ENCODE data around the gene LRRC25.
"Not testable (repeated sequence)": the region's sequence is repeated elsewhere in the genome, so short reads cannot be mapped to it uniquely, and the experiment has no call there.

DNA sequence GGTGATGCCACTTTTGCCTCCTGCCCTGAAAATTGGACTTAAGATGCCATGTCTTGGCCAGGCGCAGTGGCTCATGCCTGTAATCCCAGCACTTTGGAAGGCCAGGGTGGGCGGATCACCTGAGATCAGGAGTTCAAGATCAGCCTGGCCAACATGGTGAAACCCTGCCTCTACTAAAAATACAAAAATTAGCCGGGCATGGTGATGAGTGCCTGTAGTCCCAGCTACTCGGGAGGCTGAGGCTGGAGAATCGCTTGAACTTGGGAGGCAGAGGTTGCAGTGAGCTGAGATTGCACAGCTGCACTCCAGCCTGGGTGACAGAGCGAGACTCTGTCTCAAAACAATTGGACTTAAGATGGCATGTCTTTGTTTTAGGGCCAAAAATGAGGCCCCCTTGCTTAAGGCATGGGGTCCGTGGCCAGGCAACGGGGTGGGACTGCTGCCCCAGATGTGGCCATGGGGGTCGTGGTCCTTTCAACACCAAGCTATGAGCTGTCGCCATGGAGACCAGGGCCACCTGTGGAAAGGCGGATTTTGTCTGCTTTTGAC is 33.1 kb downstream of the LRRC25 start:
- not testable (repeated sequence) for TF ChIP-seq POLR2AphosphoS5 (IDR thresholded peaks at IDR 0.05; ENCODE audit: low read depth, low read length); POLR2A (IDR thresholded peaks at IDR 0.05; ENCODE audit: borderline replicate concordance, extremely low read depth, insufficient read depth, insufficient read length); EZH2phosphoT487 (IDR thresholded peaks at IDR 0.05; ENCODE audit: borderline replicate concordance); CTCF (IDR thresholded peaks at IDR 0.05 in 2 of 3, conservative IDR thresholded peaks at IDR 0.05 in 1 of 3; ENCODE audit: borderline replicate concordance in 1 of 3, insufficient read depth in 1 of 3, low read depth in 2 of 3, low read length in 2 of 3); ZNF274 (IDR thresholded peaks at IDR 0.05; ENCODE audit: low read depth, low read length); YY1 (IDR thresholded peaks at IDR 0.05; ENCODE audit: extremely low read depth, insufficient replicate concordance, low read depth, low read length); EGR1 (IDR thresholded peaks at IDR 0.05; ENCODE audit: low read depth); EZH2 (IDR thresholded peaks at IDR 0.05); CEBPB (IDR thresholded peaks at IDR 0.05; ENCODE audit: low read depth); SIN3A (IDR thresholded peaks at IDR 0.05; ENCODE audit: low read depth); SRF (IDR thresholded peaks at IDR 0.05; ENCODE audit: low read depth); CBX3 (IDR thresholded peaks at IDR 0.05; ENCODE audit: low read depth)
- TF ChIP-seq, protein P1, sequence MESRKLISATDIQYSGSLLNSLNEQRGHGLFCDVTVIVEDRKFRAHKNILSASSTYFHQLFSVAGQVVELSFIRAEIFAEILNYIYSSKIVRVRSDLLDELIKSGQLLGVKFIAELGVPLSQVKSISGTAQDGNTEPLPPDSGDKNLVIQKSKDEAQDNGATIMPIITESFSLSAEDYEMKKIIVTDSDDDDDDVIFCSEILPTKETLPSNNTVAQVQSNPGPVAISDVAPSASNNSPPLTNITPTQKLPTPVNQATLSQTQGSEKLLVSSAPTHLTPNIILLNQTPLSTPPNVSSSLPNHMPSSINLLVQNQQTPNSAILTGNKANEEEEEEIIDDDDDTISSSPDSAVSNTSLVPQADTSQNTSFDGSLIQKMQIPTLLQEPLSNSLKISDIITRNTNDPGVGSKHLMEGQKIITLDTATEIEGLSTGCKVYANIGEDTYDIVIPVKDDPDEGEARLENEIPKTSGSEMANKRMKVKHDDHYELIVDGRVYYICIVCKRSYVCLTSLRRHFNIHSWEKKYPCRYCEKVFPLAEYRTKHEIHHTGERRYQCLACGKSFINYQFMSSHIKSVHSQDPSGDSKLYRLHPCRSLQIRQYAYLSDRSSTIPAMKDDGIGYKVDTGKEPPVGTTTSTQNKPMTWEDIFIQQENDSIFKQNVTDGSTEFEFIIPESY (IDR thresholded peaks at IDR 0.05; ENCODE audit: extremely low read depth, insufficient replicate concordance, low read length) = not testable (repeated sequence)
